GM19397 (cell line): Measurements from ENCODE around the gene DLX5.

Source experiments
- ATAC-seq: cut with Tn5 transposase; IDR thresholded peaks from one replicate; pipeline ENCODE4 v1.9.1; 2021; ENCODE audit warnings: mild to moderate bottlenecking, moderate library complexity; ENCODE audit not compliant: unreplicated experiment

DLX5 gene

GRCh38 chr7:97006055-97006815, 18.4 kb downstream of the DLX5 start:
- ATAC-seq = peak; percentile 55

GRCh38 chr7:97005183-97006054, 19.2 kb downstream of the DLX5 start, which contains the start of gene DLX6:
TSS of gene DLX6 (plus strand) at chr7:97005553. CDS start at chr7:97005978, 425 bp downstream.
- no peak for ATAC-seq

GRCh38 chr7:97004247-97005182, 20.1 kb downstream of the DLX5 start:
- no peak for ATAC-seq

GRCh38 chr7:97003262-97004246, 21.1 kb downstream of the DLX5 start:
- no peak for ATAC-seq

- ATAC-seq = no peak
These were observed 21.9 kb downstream of the DLX5 start for GRCh38 chr7:97002555-97003261.

- no peak for ATAC-seq
These were observed 22.7 kb downstream of the DLX5 start for GRCh38 chr7:97001656-97002554.

GRCh38 chr7:97001221-97001620, 23.4 kb downstream of the DLX5 start:
- no peak for ATAC-seq

- no peak for ATAC-seq
These were observed 25.9 kb downstream of the DLX5 start for GRCh38 chr7:96998744-96999143.

- no peak for ATAC-seq
These were observed 26.3 kb downstream of the DLX5 start for GRCh38 chr7:96998333-96998732.

GRCh38 chr7:96997512-96998032, 27.1 kb downstream of the DLX5 start:
- no peak for ATAC-seq

- ATAC-seq = no peak
These were observed 27.6 kb downstream of the DLX5 start for GRCh38 chr7:96996958-96997511.

GRCh38 chr7:96996111-96996957, 28.3 kb downstream of the DLX5 start:
- no peak for ATAC-seq

GRCh38 chr7:96995406-96996110, 29.1 kb downstream of the DLX5 start:
- ATAC-seq = no peak

GRCh38 chr7:96993980-96994379, 30.7 kb downstream of the DLX5 start:
- ATAC-seq = no peak

- no peak for ATAC-seq
These were observed 31.4 kb downstream of the DLX5 start for GRCh38 chr7:96993094-96993865.
